Mucosa of descending colon (tissue), 3 donors: ENCODE results near the gene LYPD8. TPM values are rescaled to one million over a fixed set of nuclear protein-coding genes. Genes with fewer than 3 reads are reported as not detected.

ENCODE experiments used
- ATAC-seq: fragments of 200-7000 bp; cut with Tn5 transposase; one replicate; pipeline ENCODE4 v1.9.1; 2020; ENCODE audit warnings: mild to moderate bottlenecking, moderate library complexity
- DNase-seq, 3 donors: peaks; one replicate each; pipeline ENCODE4 v3.0.0-alpha.2; 2020
- H3K36me3 ChIP-seq: fragments of 200-600 bp; one replicate; pipeline ENCODE4 v1.8.0; 2021; ENCODE audit warnings: low read depth, mild to moderate bottlenecking
- H3K4me1 ChIP-seq: fragments of 200-600 bp; one replicate; pipeline ENCODE4 v1.8.0; 2021; ENCODE audit warnings: low read depth, mild to moderate bottlenecking
- H3K4me3 ChIP-seq: fragments of 200-600 bp; one replicate; pipeline ENCODE4 v1.8.0; 2021; ENCODE audit warnings: mild to moderate bottlenecking
- H3K9me3 ChIP-seq: fragments of 200-600 bp; one replicate; pipeline ENCODE4 v1.8.0; 2021; ENCODE audit warnings: mild to moderate bottlenecking
- intact Hi-C, 2 donors: fragments of 100-400 bp; cut with DNase I in 1 of 2; cut with micrococcal nuclease in 1 of 2; formaldehyde crosslinking; loops; one replicate each; pipeline versions ENCODE4 v1.11.0 to v1.11.1; 2022; cut with DNase I, micrococcal nuclease
- total RNA-seq, 3 donors: library from RNA; stranded (reverse); fragmentation: NEBNext Ultra II Directional in 2 of 3; extraction: Animal tissue kit (Norgen Biotek cat#: 25700) in 2 of 3; gene quantifications; one replicate each; pipeline versions ENCODE4 v1.2.1 to v1.2.4, GENCODE V29; 2021 to 2023
- TF ChIP-seq, protein P1 (sequence below): fragments of 200-600 bp; IDR thresholded peaks from one replicate; pipeline ENCODE4 v1.8.0; 2022; ENCODE audit warnings: antibody characterized with exemption, mild to moderate bottlenecking
- donor health status: DM: no; HTN: no; CAD: no; lungs with moderate emphysema.
- donor health status: DM: no; HTN: no; CAD: no.
- donor health status: DM: no; HTN: yes; CAD: no.

The LYPD8 gene
- total RNA-seq, 3 donors from 2014 or later: 235 to 700 (median 647) TPM

DNA sequence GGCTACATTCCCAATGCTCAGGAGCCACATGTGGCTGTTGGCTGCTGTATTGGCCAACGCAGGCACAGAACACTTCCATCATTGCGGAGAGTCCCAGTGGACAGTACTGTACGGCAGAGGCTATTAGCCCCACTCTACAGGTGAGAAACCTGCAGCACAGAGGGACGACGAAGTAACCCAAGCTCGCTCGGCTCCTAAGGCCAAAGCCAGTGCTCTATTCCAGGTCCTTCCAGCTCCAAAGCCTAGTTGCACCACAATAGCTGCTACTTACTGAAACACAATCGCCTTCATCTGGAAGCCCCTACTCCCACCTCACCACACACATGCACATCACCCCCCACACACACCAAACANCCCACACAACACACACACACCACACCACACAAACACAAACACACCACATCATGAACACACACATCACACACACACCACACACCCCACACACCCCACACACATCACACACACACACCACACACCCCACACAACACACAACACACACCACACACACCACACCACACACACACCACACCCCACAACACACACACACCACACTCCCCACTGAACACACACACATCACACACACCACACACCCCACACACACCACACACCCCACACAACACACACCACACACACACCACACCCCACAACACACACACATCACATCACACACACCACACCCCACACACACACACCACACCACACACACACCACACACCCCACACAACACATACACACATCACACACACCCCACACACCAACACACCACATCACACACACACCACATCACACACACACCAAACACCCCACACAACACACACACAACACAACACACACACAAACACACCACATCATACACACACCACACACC lies 3.2 kb downstream of the LYPD8 start:
- Histone ChIP-seq H3K36me3 (no peaks in the 10 kb centered on the region), H3K9me3 (no peaks in the 10 kb centered on the region), H3K4me3 (no peak overlapping the region), H3K4me1 (peaks cover 17% of the 10 kb centered on the region)
- intact Hi-C loops: no loop called here
- TF ChIP-seq, protein P1, sequence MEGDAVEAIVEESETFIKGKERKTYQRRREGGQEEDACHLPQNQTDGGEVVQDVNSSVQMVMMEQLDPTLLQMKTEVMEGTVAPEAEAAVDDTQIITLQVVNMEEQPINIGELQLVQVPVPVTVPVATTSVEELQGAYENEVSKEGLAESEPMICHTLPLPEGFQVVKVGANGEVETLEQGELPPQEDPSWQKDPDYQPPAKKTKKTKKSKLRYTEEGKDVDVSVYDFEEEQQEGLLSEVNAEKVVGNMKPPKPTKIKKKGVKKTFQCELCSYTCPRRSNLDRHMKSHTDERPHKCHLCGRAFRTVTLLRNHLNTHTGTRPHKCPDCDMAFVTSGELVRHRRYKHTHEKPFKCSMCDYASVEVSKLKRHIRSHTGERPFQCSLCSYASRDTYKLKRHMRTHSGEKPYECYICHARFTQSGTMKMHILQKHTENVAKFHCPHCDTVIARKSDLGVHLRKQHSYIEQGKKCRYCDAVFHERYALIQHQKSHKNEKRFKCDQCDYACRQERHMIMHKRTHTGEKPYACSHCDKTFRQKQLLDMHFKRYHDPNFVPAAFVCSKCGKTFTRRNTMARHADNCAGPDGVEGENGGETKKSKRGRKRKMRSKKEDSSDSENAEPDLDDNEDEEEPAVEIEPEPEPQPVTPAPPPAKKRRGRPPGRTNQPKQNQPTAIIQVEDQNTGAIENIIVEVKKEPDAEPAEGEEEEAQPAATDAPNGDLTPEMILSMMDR: no peak
- ATAC-seq: no peak
- DNase-seq: no peak

DNA sequence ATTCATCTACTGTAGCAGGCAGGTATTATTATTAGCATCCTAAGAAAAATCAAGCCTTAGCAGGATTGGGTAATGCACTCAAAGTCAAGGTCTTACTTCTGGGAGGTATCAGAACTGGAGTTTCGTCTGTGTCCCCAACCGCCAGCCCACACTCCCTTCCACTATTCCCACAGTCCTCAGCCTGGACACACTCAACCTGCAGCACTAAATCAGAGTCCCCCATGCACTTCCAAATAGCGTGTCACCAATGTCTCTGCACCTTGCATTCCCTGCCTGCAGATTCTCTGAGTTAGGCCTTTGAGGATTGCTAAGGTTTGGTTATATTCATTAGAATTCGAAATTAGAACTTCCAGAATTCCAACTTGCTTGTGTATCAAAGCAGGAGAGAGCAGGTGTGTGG lies 3.9 kb downstream of the LYPD8 start:
- no peaks in the 10 kb centered on the region for H3K9me3 ChIP-seq
- H3K36me3 ChIP-seq: no peaks in the 10 kb centered on the region
- no peak for ATAC-seq

DNA sequence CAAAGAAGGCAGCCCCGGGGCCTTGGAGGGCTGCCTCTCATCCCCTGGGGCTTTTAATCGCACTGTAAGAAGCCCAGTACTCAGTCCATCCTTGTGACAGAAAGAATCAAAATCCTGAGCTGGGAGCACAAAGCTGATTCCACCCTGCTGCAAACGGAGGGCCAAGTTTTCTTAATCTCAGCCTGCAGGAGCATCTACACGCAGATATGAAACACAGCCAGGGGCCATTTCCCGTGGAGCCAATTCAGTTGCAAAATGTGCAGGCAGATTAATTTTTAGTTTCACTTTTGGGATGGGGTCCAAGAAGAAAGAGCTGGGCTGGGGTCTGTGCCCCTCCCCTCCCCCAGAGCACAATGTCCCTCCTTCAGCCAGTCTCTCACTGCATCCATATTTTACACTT lies 4.4 kb downstream of the LYPD8 start:
- DNase-seq (no peak), ATAC-seq (no peak)
- Histone ChIP-seq H3K9me3 (no peaks in the 10 kb centered on the region), H3K4me1 (peaks cover 6% of the 10 kb centered on the region), H3K36me3 (no peaks in the 10 kb centered on the region), H3K4me3 (no peak overlapping the region)
- TF ChIP-seq, protein P1: no peak
- intact Hi-C loops: no loop called here

More for the DNA sequence above, 3.9 kb downstream of the LYPD8 start:
- no peak for DNase-seq
- Histone ChIP-seq H3K4me3 (no peak overlapping the region), H3K4me1 (peaks cover 9% of the 10 kb centered on the region)
- TF ChIP-seq, protein P1: no peak
- intact Hi-C loops: no loop called here

DNA sequence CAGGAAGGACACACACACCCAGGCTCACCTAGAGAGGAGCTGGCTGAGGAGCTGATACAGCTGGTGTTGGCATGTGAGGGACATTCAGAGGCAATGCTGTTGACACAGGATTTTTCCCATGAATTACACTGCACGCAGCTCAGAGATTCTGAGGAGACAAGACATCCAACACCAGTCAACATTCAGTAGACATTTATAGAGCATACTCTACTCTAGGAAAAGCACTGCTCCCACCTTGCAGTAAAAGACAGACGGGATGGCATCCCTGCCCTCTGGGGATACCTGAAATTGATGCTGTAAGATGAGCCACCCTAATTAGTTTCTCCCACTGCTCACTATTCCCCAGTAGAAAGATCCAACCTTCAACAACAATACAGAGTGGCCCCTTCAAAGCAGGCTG lies 5.1 kb downstream of the LYPD8 start:
- Histone ChIP-seq H3K4me1 (peaks cover 6% of the 10 kb centered on the region), H3K36me3 (no peaks in the 10 kb centered on the region), H3K4me3 (no peak overlapping the region), H3K9me3 (no peaks in the 10 kb centered on the region)
- intact Hi-C loops: no loop called here
- TF ChIP-seq, protein P1: no peak
- DNase-seq (no peak), ATAC-seq (no peak)

DNA sequence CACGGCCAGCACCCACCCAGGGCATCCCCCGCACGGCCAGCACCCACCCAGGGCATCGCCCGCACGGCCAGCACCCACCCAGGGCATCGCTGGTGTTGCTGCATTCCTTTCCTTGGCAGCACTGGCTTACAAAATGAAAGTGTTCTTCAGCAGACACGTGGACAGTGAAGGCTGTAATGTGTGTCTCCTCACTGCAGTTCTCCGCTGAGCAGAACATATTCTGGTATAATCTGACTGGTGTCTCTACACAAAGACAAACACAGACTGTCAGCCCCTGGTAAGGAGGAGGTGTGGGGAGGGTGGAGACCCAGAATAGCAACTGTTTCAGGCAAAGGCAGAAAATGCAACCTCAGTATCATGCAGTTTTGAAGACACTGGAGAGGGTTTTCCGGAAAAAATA lies 7.3 kb downstream of the LYPD8 start:
- TF ChIP-seq, protein P1: no peak
- Histone ChIP-seq H3K4me3 (no peak overlapping the region), H3K9me3 (no peaks in the 10 kb centered on the region), H3K4me1 (no peaks in the 10 kb centered on the region), H3K36me3 (no peaks in the 10 kb centered on the region)
- ATAC-seq: no peak
- intact Hi-C loops: no loop called here
- DNase-seq: no peak
